K562 (cell line): Measurements from ENCODE around the gene PRKAR1B. TPM values are rescaled to one million over a fixed set of nuclear protein-coding genes. Genes with fewer than 3 reads are reported as not detected.

Experiments
- ARID1B ChIP-seq: fragments of 450-650 bp; IDR thresholded peaks from 2 replicates; pipeline ENCODE4 v1.6.1; 2016; ENCODE audit warnings: antibody characterized with exemption, mild to moderate bottlenecking, inconsistent platforms
- CGGBP1 ChIP-seq: fragments of 250-450 bp; sonication (Bioruptor Pico); IDR thresholded peaks from 2 replicates; pipeline ENCODE4 v1.9.0; 2021; ENCODE audit warnings: mild to moderate bottlenecking
- CXXC5 ChIP-seq: fragments of 250-450 bp; sonication (Bioruptor Pico); IDR thresholded peaks from 2 replicates; pipeline ENCODE4 v1.8.0; 2022; ENCODE audit warnings: inconsistent platforms, mild to moderate bottlenecking, moderate library complexity
- EZH2 ChIP-seq: IDR thresholded peaks from 2 replicates; pipeline ENCODE4 v1.6.1; 2012; ENCODE audit warnings: low read depth, mild to moderate bottlenecking, inconsistent platforms, low read length, borderline replicate concordance
- GATAD2B ChIP-seq: fragments of 450-650 bp; IDR thresholded peaks from 2 replicates; pipeline ENCODE4 v1.6.1; 2017; ENCODE audit warnings: mild to moderate bottlenecking, borderline replicate concordance
- GTF3C2 ChIP-seq: IDR thresholded peaks from 3 replicates; pipeline ENCODE4 v1.6.1; 2011; ENCODE audit warnings: borderline replicate concordance, mild to moderate bottlenecking, moderate library complexity; ENCODE audit not compliant: insufficient read length; ENCODE audit errors: extremely low read depth
- HMGN3 ChIP-seq: IDR thresholded peaks from 2 replicates; pipeline ENCODE4 v1.6.1; 2011; ENCODE audit warnings: borderline replicate concordance, low read depth, mild to moderate bottlenecking, mixed read lengths, low read length; ENCODE audit not compliant: insufficient read length; ENCODE audit errors: extremely low read depth
- KHSRP ChIP-seq: fragments of 450-650 bp; IDR thresholded peaks from 2 replicates; pipeline ENCODE4 v1.6.1; 2017
- NEUROD1 ChIP-seq: fragments of 150-350 bp; IDR thresholded peaks from 2 replicates; pipeline ENCODE4 v1.6.1; 2014; ENCODE audit warnings: borderline replicate concordance, low read length, low read depth; ENCODE audit not compliant: partially characterized antibody
- NFYB ChIP-seq: IDR thresholded peaks from 2 replicates; pipeline ENCODE4 v1.6.1; 2011; ENCODE audit warnings: mild to moderate bottlenecking, moderate library complexity; ENCODE audit not compliant: insufficient read length; ENCODE audit errors: extremely low read depth
- OTX1 ChIP-seq: fragments of 450-650 bp; formaldehyde crosslinking; IDR thresholded peaks from 2 replicates; pipeline ENCODE4 v1.4.0; 2022; ENCODE audit warnings: mild to moderate bottlenecking
- SFPQ ChIP-seq: fragments of 200-400 bp; formaldehyde crosslinking; IDR thresholded peaks from 2 replicates; pipeline ENCODE4 v1.6.1; 2017; ENCODE audit warnings: mild to moderate bottlenecking, low read depth, low read length, moderate library complexity
- SLC30A9 ChIP-seq: fragments of 250-450 bp; sonication (Bioruptor Pico); IDR thresholded peaks from 2 replicates; pipeline ENCODE4 v1.8.0; 2022; ENCODE audit warnings: mild to moderate bottlenecking, moderate library complexity
- TARDBP ChIP-seq: fragments of 450-650 bp; IDR thresholded peaks from 2 replicates; pipeline ENCODE4 v1.6.1; 2016
- TFE3 ChIP-seq: fragments of 450-650 bp; formaldehyde crosslinking; IDR thresholded peaks from 2 replicates; pipeline ENCODE4 v1.4.0; 2020; ENCODE audit warnings: mild to moderate bottlenecking, mixed read lengths
- VEZF1 ChIP-seq: fragments of 200-800 bp; sonication (Bioruptor generic); IDR thresholded peaks from 2 replicates; pipeline ENCODE4 v1.6.1; 2017; ENCODE audit warnings: missing genetic modification characterization, missing compliant biosample characterization
- ZNF57 ChIP-seq: fragments of 450-650 bp; formaldehyde crosslinking; IDR thresholded peaks from 2 replicates; pipeline ENCODE4 v1.4.0; 2020; ENCODE audit warnings: mild to moderate bottlenecking, moderate library complexity
- ZNF778 ChIP-seq: fragments of 450-650 bp; formaldehyde crosslinking; IDR thresholded peaks from 2 replicates; pipeline ENCODE4 v1.4.0; 2020; ENCODE audit warnings: mild to moderate bottlenecking, moderate library complexity
- polyA plus RNA-seq, 8 experiments: library from polyadenylated mRNA; depleted of rRNA in 4 of 8; stranded (reverse) in 5 of 8; unstranded in 3 of 8; fragments of >200 nt; fragmentation: Nextera tagmentation in 2 of 8; fragmentation: Illumina TruSeq in 1 of 8; extraction: Ambion mirVana in 2 of 8; extraction: Trizol in 1 of 8; gene quantifications; 2 replicates each; pipeline versions ENCODE4 v1.2.1 to v1.2.3, GENCODE V29; 2011 to 2014; ENCODE audit warnings: inconsistent platforms in 1 of 8, missing spikeins in 1 of 8
- total RNA-seq, 7 experiments: library from RNA; depleted of rRNA in 6 of 7; stranded (reverse); fragments of >200 nt in 6 of 7; fragmentation: Illumina TruSeq in 2 of 7; extraction: Trizol in 2 of 7; gene quantifications; 2 replicates each; pipeline versions ENCODE4 v1.2.1 to v1.2.3, GENCODE V29; 2011 to 2021; ENCODE audit warnings: low replicate concordance in 1 of 7

The PRKAR1B gene
- total and polyA plus RNA-seq, 9 of the 15 experiments (the other 6 are each of a cell fraction or from before 2014, with no cell fraction given): 0.99 to 30.5 (median 12.7) TPM

GRCh38 chr7:522071-522950 is 204.8 kb downstream of the PRKAR1B start (continued):
- no peak for TF ChIP-seq GTF3C2
- peak; percentile 59 for TF ChIP-seq ARID1B
- TF ChIP-seq CGGBP1 (CRISPR knock-in tag): no peak
- TF ChIP-seq OTX1 (CRISPR knock-in tag): no peak
- no peak for TF ChIP-seq SLC30A9 (CRISPR knock-in tag)
- no peak for TF ChIP-seq ZNF57 (CRISPR knock-in tag)
- no peak for TF ChIP-seq TARDBP
- no peak for TF ChIP-seq KHSRP
- no peak for TF ChIP-seq ZNF778 (CRISPR knock-in tag)
- TF ChIP-seq CXXC5 (CRISPR knock-in tag): peak; percentile 73
- no peak for TF ChIP-seq SFPQ
- TF ChIP-seq NEUROD1: no peak
- TF ChIP-seq EZH2: no peak
- peak; percentile 79 for TF ChIP-seq VEZF1
- TF ChIP-seq TFE3 (CRISPR knock-in tag): peak; percentile 54
- peak; percentile 40 for TF ChIP-seq HMGN3
- TF ChIP-seq GATAD2B: peak; percentile 26; the same call in 1 of the 2 replicates
- no peak for TF ChIP-seq NFYB
